HEK293 (cell line): ENCODE measurements around the gene DPEP1.

Experiments
- FEZF1 ChIP-seq: fragments of 450-650 bp; formaldehyde crosslinking; IDR thresholded peaks from 2 replicates; pipeline ENCODE4 v1.5.1; 2016; ENCODE audit warnings: missing biosample characterization, missing genetic modification characterization
- GLIS2 ChIP-seq: fragments of 450-650 bp; formaldehyde crosslinking; IDR thresholded peaks from 2 replicates; pipeline ENCODE4 v1.5.1; 2016; ENCODE audit warnings: missing biosample characterization, missing genetic modification characterization
- HOXC10 ChIP-seq: sonication (generic); formaldehyde crosslinking; IDR thresholded peaks from 2 replicates; pipeline ENCODE4 v1.8.1; 2023; ENCODE audit warnings: mild to moderate bottlenecking, missing genetic modification reagents
- HOXD13 ChIP-seq: sonication (generic); formaldehyde crosslinking; IDR thresholded peaks from 2 replicates; pipeline ENCODE4 v1.8.0; 2022; ENCODE audit warnings: missing genetic modification reagents, borderline replicate concordance
- IKZF3 ChIP-seq: fragments of 450-650 bp; IDR thresholded peaks from 2 replicates; pipeline ENCODE4 v1.5.0; 2018; ENCODE audit warnings: missing biosample characterization, mild to moderate bottlenecking, missing genetic modification characterization, moderate library complexity
- KLF10 ChIP-seq: fragments of 450-650 bp; IDR thresholded peaks from 2 replicates; pipeline ENCODE4 v1.5.1; 2018; ENCODE audit warnings: missing biosample characterization, mild to moderate bottlenecking, missing genetic modification characterization
- KLF8 ChIP-seq: fragments of 450-650 bp; formaldehyde crosslinking; IDR thresholded peaks from 2 replicates; pipeline ENCODE4 v1.5.1; 2016; ENCODE audit warnings: missing biosample characterization, missing genetic modification characterization
- MYNN ChIP-seq: fragments of 450-650 bp; formaldehyde crosslinking; IDR thresholded peaks from 2 replicates; pipeline ENCODE4 v1.5.1; 2016; ENCODE audit warnings: missing biosample characterization, missing genetic modification characterization, borderline replicate concordance
- SP3 ChIP-seq: fragments of 450-650 bp; formaldehyde crosslinking; IDR thresholded peaks from 2 replicates; pipeline ENCODE4 v1.5.1; 2016; ENCODE audit warnings: missing biosample characterization, missing genetic modification characterization
- SP7 ChIP-seq: fragments of 450-650 bp; formaldehyde crosslinking; IDR thresholded peaks from 2 replicates; pipeline ENCODE4 v1.5.1; 2016; ENCODE audit warnings: missing biosample characterization, missing genetic modification characterization
- TRIM28 ChIP-seq: IDR thresholded peaks from 2 replicates; pipeline ENCODE4 v1.6.1; 2011; ENCODE audit warnings: low read length, control low read depth, borderline replicate concordance
- WT1 ChIP-seq: fragments of 450-650 bp; formaldehyde crosslinking; IDR thresholded peaks from 2 replicates; pipeline ENCODE4 v1.5.1; 2016; ENCODE audit warnings: missing biosample characterization, missing genetic modification characterization
- ZBTB20 ChIP-seq: fragments of 450-650 bp; formaldehyde crosslinking; IDR thresholded peaks from 2 replicates; pipeline ENCODE4 v1.5.1; 2016; ENCODE audit warnings: missing biosample characterization, missing genetic modification characterization
- ZBTB48 ChIP-seq: fragments of 450-650 bp; formaldehyde crosslinking; IDR thresholded peaks from 2 replicates; pipeline ENCODE4 v1.5.1; 2016; ENCODE audit warnings: missing biosample characterization, missing genetic modification characterization
- ZFHX2 ChIP-seq: fragments of 450-650 bp; formaldehyde crosslinking; conservative IDR thresholded peaks from 2 replicates; pipeline ENCODE4 v1.5.1; 2016; ENCODE audit warnings: missing biosample characterization, missing genetic modification characterization
- ZNF133 ChIP-seq: fragments of 450-650 bp; formaldehyde crosslinking; IDR thresholded peaks from 2 replicates; pipeline ENCODE4 v1.5.1; 2016; ENCODE audit warnings: missing biosample characterization, missing genetic modification characterization
- ZNF2 ChIP-seq: fragments of 450-650 bp; formaldehyde crosslinking; IDR thresholded peaks from 2 replicates; pipeline ENCODE4 v1.5.1; 2016; ENCODE audit warnings: missing biosample characterization, missing genetic modification characterization
- ZNF223 ChIP-seq: fragments of 450-650 bp; formaldehyde crosslinking; IDR thresholded peaks from 2 replicates; pipeline ENCODE4 v1.5.1; 2016; ENCODE audit warnings: missing biosample characterization, missing genetic modification characterization
- ZNF274 ChIP-seq, 2 experiments: fragments of 200-500 bp in 1 of 2; fragments of 450-650 bp in 1 of 2; sonication (Bioruptor generic) in 1 of 2; formaldehyde crosslinking in 1 of 2; IDR thresholded peaks; 2 replicates each; pipeline versions ENCODE4 v1.5.1 to v1.6.1; 2014 to 2016; ENCODE audit warnings: borderline replicate concordance in 1 of 2, inconsistent platforms in 1 of 2, low read length in 1 of 2, missing biosample characterization in 1 of 2, missing genetic modification characterization in 1 of 2
- ZNF48 ChIP-seq: fragments of 450-650 bp; formaldehyde crosslinking; IDR thresholded peaks from 2 replicates; pipeline ENCODE4 v1.5.1; 2016; ENCODE audit warnings: missing biosample characterization, missing genetic modification characterization
- ZNF596 ChIP-seq: fragments of 450-650 bp; IDR thresholded peaks from 2 replicates; pipeline ENCODE4 v1.5.0; 2018; ENCODE audit warnings: missing biosample characterization, mild to moderate bottlenecking, missing genetic modification characterization, moderate library complexity
- ZNF660 ChIP-seq: fragments of 450-650 bp; IDR thresholded peaks from 2 replicates; pipeline ENCODE4 v1.5.1; 2018; ENCODE audit warnings: missing biosample characterization, mild to moderate bottlenecking, missing genetic modification characterization
- ZNF76 ChIP-seq: fragments of 450-650 bp; formaldehyde crosslinking; IDR thresholded peaks from 2 replicates; pipeline ENCODE4; 2016; ENCODE audit warnings: low read depth, missing biosample characterization, missing genetic modification characterization, borderline replicate concordance
- ZNF776 ChIP-seq: fragments of 450-650 bp; formaldehyde crosslinking; IDR thresholded peaks from 2 replicates; pipeline ENCODE4 v1.5.0; 2017; ENCODE audit warnings: missing biosample characterization, missing genetic modification characterization, borderline replicate concordance
- ZSCAN30 ChIP-seq: fragments of 450-650 bp; IDR thresholded peaks from 2 replicates; pipeline ENCODE4 v1.5.1; 2018; ENCODE audit warnings: missing biosample characterization, mild to moderate bottlenecking, missing genetic modification characterization, moderate library complexity
- TF ChIP-seq, protein P1 (sequence below): fragments of 450-650 bp; formaldehyde crosslinking; IDR thresholded peaks from 2 replicates; pipeline ENCODE4 v1.5.1; 2016; ENCODE audit warnings: missing biosample characterization, missing genetic modification characterization
- TF ChIP-seq, protein P2 (sequence below): fragments of 450-650 bp; formaldehyde crosslinking; optimal IDR thresholded peaks from 2 replicates; pipeline ENCODE3; 2016; ENCODE audit warnings: missing biosample characterization, mild to moderate bottlenecking, missing genetic modification characterization
- TF ChIP-seq, protein P3 (sequence below): fragments of 450-650 bp; formaldehyde crosslinking; IDR thresholded peaks from 2 replicates; pipeline ENCODE4 v1.5.1; 2017; ENCODE audit warnings: missing biosample characterization, missing genetic modification characterization
- TF ChIP-seq, protein P4 (sequence below): fragments of 450-650 bp; formaldehyde crosslinking; conservative IDR thresholded peaks from 2 replicates; pipeline ENCODE4 v1.5.1; 2016; ENCODE audit warnings: low read depth, missing biosample characterization, missing genetic modification characterization

The DPEP1 gene

DNA sequence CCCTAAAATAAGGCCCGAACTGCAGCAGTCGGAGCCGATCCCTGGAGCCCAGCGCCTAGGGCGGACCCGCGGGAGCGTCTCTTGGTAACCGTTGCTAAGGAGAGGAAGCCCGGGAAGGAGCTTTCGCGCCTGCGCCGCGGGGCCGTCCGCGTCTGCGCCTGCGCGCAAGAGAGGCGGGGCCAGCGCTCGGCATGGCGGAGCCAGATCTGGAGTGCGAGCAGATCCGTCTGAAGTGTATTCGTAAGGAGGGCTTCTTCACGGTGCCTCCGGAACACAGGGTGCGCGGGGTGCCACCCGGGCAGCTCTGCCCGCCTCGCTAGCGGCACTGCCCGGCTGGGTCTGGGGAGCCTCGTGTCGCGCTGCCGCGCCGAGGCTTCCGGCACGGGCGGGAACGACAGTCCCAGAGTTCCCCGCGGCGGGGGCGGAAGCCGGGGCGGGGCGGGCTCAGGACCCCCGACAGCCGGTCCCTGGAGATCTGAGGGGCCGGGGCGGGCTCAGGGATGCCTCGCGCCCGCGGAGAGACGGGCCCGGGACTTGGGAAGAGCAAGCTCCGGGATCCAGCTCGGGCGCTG, 73.2 kb downstream of the DPEP1 start, which contains the start of gene CDK10 (continued):
- TF ChIP-seq IKZF3 (tag by site-specific recombination) (peak; percentile 49), SP7 (0 out of 2 replicates have a peak, but pooled peaks have one; percentile 31), ZFHX2 (tag by site-specific recombination) (peak; percentile 47), KLF8 (tag by site-specific recombination) (peak; percentile 74; the same call in 1 of the 2 replicates), HOXD13 (CRISPR knock-in tag) (no peak), ZNF776 (tag by site-specific recombination) (no peak), SP3 (tag by site-specific recombination) (peak; percentile 85), ZNF223 (tag by site-specific recombination) (no peak), FEZF1 (no peak), ZSCAN30 (peak; percentile 51; the same call in 1 of the 2 replicates), ZNF76 (tag by site-specific recombination) (peak; percentile 91), GLIS2 (tag by site-specific recombination) (peak; percentile 72), WT1 (tag by site-specific recombination) (no peak), ZNF48 (no peak), ZNF2 (tag by site-specific recombination) (no peak), ZNF660 (tag by site-specific recombination) (0 out of 2 replicates have a peak, but pooled peaks have one; percentile 32), TRIM28 (no peak), ZNF133 (no peak), ZNF274 (IDR thresholded peaks at IDR 0.05; ENCODE audit: low read length) (no peak), ZNF274 (tag by site-specific recombination; IDR thresholded peaks at IDR 0.05; ENCODE audit: borderline replicate concordance) (no peak), ZNF596 (tag by site-specific recombination) (0 out of 2 replicates have a peak, but pooled peaks have one; percentile 2), ZBTB20 (tag by site-specific recombination) (peak; percentile 79), KLF10 (tag by site-specific recombination) (0 out of 2 replicates have a peak, but pooled peaks have one; percentile 28), MYNN (tag by site-specific recombination) (peak; percentile 60; the same call in 1 of the 2 replicates), ZBTB48 (tag by site-specific recombination) (peak; percentile 70; the same call in 1 of the 2 replicates), HOXC10 (CRISPR knock-in tag) (no peak)
- TF ChIP-seq, protein P1, sequence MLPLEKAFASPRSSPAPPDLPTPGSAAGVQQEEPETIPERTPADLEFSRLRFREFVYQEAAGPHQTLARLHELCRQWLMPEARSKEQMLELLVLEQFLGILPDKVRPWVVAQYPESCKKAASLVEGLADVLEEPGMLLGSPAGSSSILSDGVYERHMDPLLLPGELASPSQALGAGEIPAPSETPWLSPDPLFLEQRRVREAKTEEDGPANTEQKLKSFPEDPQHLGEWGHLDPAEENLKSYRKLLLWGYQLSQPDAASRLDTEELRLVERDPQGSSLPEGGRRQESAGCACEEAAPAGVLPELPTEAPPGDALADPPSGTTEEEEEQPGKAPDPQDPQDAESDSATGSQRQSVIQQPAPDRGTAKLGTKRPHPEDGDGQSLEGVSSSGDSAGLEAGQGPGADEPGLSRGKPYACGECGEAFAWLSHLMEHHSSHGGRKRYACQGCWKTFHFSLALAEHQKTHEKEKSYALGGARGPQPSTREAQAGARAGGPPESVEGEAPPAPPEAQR (tag by site-specific recombination): no peak
- TF ChIP-seq, protein P2, sequence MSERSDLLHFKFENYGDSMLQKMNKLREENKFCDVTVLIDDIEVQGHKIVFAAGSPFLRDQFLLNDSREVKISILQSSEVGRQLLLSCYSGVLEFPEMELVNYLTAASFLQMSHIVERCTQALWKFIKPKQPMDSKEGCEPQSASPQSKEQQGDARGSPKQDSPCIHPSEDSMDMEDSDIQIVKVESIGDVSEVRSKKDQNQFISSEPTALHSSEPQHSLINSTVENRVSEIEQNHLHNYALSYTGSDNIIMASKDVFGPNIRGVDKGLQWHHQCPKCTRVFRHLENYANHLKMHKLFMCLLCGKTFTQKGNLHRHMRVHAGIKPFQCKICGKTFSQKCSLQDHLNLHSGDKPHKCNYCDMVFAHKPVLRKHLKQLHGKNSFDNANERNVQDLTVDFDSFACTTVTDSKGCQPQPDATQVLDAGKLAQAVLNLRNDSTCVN (tag by site-specific recombination): peak; percentile 75
- TF ChIP-seq, protein P3, sequence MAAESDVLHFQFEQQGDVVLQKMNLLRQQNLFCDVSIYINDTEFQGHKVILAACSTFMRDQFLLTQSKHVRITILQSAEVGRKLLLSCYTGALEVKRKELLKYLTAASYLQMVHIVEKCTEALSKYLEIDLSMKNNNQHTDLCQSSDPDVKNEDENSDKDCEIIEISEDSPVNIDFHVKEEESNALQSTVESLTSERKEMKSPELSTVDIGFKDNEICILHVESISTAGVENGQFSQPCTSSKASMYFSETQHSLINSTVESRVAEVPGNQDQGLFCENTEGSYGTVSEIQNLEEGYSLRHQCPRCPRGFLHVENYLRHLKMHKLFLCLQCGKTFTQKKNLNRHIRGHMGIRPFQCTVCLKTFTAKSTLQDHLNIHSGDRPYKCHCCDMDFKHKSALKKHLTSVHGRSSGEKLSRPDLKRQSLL (tag by site-specific recombination): 0 out of 2 replicates have a peak, but pooled peaks have one; percentile 24
- TF ChIP-seq, protein P4, sequence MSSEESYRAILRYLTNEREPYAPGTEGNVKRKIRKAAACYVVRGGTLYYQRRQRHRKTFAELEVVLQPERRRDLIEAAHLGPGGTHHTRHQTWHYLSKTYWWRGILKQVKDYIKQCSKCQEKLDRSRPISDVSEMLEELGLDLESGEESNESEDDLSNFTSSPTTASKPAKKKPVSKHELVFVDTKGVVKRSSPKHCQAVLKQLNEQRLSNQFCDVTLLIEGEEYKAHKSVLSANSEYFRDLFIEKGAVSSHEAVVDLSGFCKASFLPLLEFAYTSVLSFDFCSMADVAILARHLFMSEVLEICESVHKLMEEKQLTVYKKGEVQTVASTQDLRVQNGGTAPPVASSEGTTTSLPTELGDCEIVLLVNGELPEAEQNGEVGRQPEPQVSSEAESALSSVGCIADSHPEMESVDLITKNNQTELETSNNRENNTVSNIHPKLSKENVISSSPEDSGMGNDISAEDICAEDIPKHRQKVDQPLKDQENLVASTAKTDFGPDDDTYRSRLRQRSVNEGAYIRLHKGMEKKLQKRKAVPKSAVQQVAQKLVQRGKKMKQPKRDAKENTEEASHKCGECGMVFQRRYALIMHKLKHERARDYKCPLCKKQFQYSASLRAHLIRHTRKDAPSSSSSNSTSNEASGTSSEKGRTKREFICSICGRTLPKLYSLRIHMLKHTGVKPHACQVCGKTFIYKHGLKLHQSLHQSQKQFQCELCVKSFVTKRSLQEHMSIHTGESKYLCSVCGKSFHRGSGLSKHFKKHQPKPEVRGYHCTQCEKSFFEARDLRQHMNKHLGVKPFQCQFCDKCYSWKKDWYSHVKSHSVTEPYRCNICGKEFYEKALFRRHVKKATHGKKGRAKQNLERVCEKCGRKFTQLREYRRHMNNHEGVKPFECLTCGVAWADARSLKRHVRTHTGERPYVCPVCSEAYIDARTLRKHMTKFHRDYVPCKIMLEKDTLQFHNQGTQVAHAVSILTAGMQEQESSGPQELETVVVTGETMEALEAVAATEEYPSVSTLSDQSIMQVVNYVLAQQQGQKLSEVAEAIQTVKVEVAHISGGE: peak; percentile 47
